ENCODE data around the gene CPT1B.
"Not testable (repeated sequence)": the region's sequence is repeated elsewhere in the genome, so short reads cannot be mapped to it uniquely, and the experiment has no call there.

Gene CPT1B

DNA sequence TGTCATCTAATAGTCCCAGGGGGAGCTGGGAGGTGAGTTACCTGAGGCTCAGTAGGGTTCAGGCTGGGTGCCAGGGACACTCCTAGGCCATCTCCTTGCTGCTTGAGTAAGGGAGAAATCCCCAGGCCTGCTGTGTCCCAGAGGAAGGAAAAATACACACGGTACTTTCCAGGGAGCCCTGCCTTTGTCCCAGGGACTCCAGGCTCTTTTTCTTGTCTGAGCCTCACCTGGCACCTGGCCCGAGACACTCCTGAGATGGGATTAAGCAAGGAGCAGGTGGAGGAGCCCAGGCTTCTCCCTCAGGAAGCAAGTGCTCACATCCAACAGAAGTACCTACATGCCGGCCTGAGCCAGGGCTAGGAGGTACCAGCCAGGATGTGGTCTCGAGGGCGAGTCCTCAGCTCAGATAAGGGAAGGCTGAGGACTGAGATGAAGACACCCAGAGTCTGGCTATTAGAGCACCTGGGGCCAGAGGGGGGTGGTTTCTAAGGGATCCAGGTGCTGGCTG, 33.4 kb downstream of the CPT1B start:
- Histone ChIP-seq H3K9ac (ENCODE audit: low read depth, low read length) (no peak overlapping the region), H2AFZ (ENCODE audit: low read depth, low read length) (no peak overlapping the region)

DNA sequence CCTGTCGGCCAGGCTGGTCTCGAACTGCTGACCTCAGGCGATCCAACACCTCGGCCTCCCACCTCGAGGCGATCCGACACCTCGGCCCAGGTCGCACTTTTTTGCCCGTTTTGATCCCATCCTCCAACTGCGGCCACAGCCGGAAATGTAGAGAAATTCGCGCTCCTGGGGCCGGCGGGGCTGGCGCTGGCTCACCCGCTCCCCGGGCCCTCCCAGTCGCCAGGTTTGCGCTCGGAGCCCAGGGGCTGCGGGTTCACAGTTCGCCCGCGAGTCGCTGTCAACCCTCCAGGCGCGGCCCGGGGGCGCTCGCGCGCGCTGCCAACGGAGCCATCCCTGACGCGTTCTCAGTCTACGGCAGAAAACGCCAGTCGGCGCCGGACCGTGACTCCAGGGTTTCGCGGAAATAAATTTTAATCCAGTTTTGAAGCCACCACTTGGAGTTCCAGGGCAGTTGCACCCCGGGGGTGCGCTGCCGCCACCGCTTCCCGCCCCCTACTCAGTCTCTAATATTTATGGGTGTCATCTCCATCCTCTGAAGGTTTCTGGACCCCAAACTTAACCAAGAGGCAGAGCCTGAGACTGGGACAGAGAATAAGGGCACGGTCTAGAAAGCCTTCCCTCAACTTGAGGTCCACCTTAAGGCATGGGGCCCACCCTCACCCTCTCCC, 34.0 kb downstream of the CPT1B start:
- Histone ChIP-seq H3K4me2 (ENCODE audit: insufficient read depth, low read length) (peak overlapping the region; percentile 47), H2AFZ (ENCODE audit: low read depth, low read length) (no peak overlapping the region), H3K9me3 (ENCODE audit: insufficient read depth, low read length, severe bottlenecking) (no peaks in the 10 kb centered on the region), H3K4me3 (ENCODE audit: low read depth in 1 of 2, low read length in 2 of 2) (no peak overlapping the region), H3K27ac (ENCODE audit: low read length) (no peak overlapping the region), H3K4me1 (ENCODE audit: insufficient read depth, low read length) (peaks cover 21% of the 10 kb centered on the region), H3K27me3 (ENCODE audit: insufficient read depth, low read length, poor library complexity) (peaks cover 13% of the 10 kb centered on the region), H3K79me2 (ENCODE audit: insufficient read depth, low read length) (no peaks in the 10 kb centered on the region), H3K36me3 (ENCODE audit: insufficient read depth, low read length) (no peaks in the 10 kb centered on the region), H3K9ac (ENCODE audit: low read depth, low read length) (no peak overlapping the region), H4K20me1 (ENCODE audit: insufficient read depth, low read length) (peaks cover 7% of the 10 kb centered on the region)
- peak; percentile 9 for TF ChIP-seq EZH2 (IDR thresholded peaks at IDR 0.05; ENCODE audit: borderline replicate concordance, low read depth, low read length, severe bottlenecking)
- peak; percentile 61 for TF ChIP-seq CTCF (IDR thresholded peaks at IDR 0.05; ENCODE audit: borderline replicate concordance, extremely low read depth, low read length, poor library complexity, severe bottlenecking)
- DNase-seq (peak; percentile 73), ATAC-seq (ENCODE audit: insufficient read depth, low read depth) (peak; percentile 86)

More for the DNA sequence above, 33.4 kb downstream of the CPT1B start:
- peaks cover 13% of the 10 kb centered on the region for H3K27me3 ChIP-seq (ENCODE audit: insufficient read depth, low read length, poor library complexity)
- no peaks in the 10 kb centered on the region for H3K36me3 ChIP-seq (ENCODE audit: insufficient read depth, low read length)
- ATAC-seq (ENCODE audit: insufficient read depth, low read depth) (peak; percentile 29; the same call in 1 of the 3 replicates), DNase-seq (peak; percentile 37)
- peaks cover 7% of the 10 kb centered on the region for H4K20me1 ChIP-seq (ENCODE audit: insufficient read depth, low read length)
- H3K9me3 ChIP-seq (ENCODE audit: insufficient read depth, low read length, severe bottlenecking), result no peaks in the 10 kb centered on the region
- no peak overlapping the region for H3K27ac ChIP-seq (ENCODE audit: low read length)
- TF ChIP-seq CTCF (IDR thresholded peaks at IDR 0.05; ENCODE audit: borderline replicate concordance, extremely low read depth, low read length, poor library complexity, severe bottlenecking), result no peak
- TF ChIP-seq EZH2 (IDR thresholded peaks at IDR 0.05; ENCODE audit: borderline replicate concordance, low read depth, low read length, severe bottlenecking), result no peak
- peak overlapping the region; percentile 47 for H3K4me2 ChIP-seq (ENCODE audit: insufficient read depth, low read length)
- peaks cover 21% of the 10 kb centered on the region for H3K4me1 ChIP-seq (ENCODE audit: insufficient read depth, low read length)
- H3K79me2 ChIP-seq (ENCODE audit: insufficient read depth, low read length), result no peaks in the 10 kb centered on the region
- no peak overlapping the region for H3K4me3 ChIP-seq (ENCODE audit: low read depth in 1 of 2, low read length in 2 of 2)

- H3K4me1 ChIP-seq (ENCODE audit: insufficient read depth, low read length), result peaks cover 21% of the 10 kb centered on the region
- DNase-seq, result no peak
These were observed 35.8 kb downstream of the CPT1B start for GRCh38 chr22:50542416-50542927.

GRCh38 chr22:50541667-50542026, 36.6 kb downstream of the CPT1B start:
- H2AFZ ChIP-seq (ENCODE audit: low read depth, low read length); H3K4me3 ChIP-seq (ENCODE audit: low read depth in 1 of 2, low read length in 2 of 2); H3K9me3 ChIP-seq (ENCODE audit: insufficient read depth, low read length, severe bottlenecking); H3K4me2 ChIP-seq (ENCODE audit: insufficient read depth, low read length); H3K27ac ChIP-seq (ENCODE audit: low read length); H3K9ac ChIP-seq (ENCODE audit: low read depth, low read length); H3K36me3 ChIP-seq (ENCODE audit: insufficient read depth, low read length); H3K79me2 ChIP-seq (ENCODE audit: insufficient read depth, low read length); DNase-seq; ATAC-seq (ENCODE audit: insufficient read depth, low read depth); H4K20me1 ChIP-seq (ENCODE audit: insufficient read depth, low read length): not testable (repeated sequence)
- Histone ChIP-seq H3K27me3 (ENCODE audit: insufficient read depth, low read length, poor library complexity) (peaks cover 13% of the 10 kb centered on the region), H3K4me1 (ENCODE audit: insufficient read depth, low read length) (peaks cover 21% of the 10 kb centered on the region)

More at GRCh38 chr22:50542416-50542927, 35.8 kb downstream of the CPT1B start:
- H3K9me3 ChIP-seq (ENCODE audit: insufficient read depth, low read length, severe bottlenecking), result no peaks in the 10 kb centered on the region
- TF ChIP-seq EZH2 (IDR thresholded peaks at IDR 0.05; ENCODE audit: borderline replicate concordance, low read depth, low read length, severe bottlenecking) (no peak), CTCF (IDR thresholded peaks at IDR 0.05; ENCODE audit: borderline replicate concordance, extremely low read depth, low read length, poor library complexity, severe bottlenecking) (no peak)
- no peaks in the 10 kb centered on the region for H3K36me3 ChIP-seq (ENCODE audit: insufficient read depth, low read length)
- H2AFZ ChIP-seq (ENCODE audit: low read depth, low read length), result no peak overlapping the region
- no peak overlapping the region for H3K4me3 ChIP-seq (ENCODE audit: low read depth in 1 of 2, low read length in 2 of 2)
- no peak for ATAC-seq (ENCODE audit: insufficient read depth, low read depth)
- H3K27me3 ChIP-seq (ENCODE audit: insufficient read depth, low read length, poor library complexity), result peaks cover 13% of the 10 kb centered on the region
- no peaks in the 10 kb centered on the region for H3K79me2 ChIP-seq (ENCODE audit: insufficient read depth, low read length)
- H3K4me2 ChIP-seq (ENCODE audit: insufficient read depth, low read length), result no peak overlapping the region
- H4K20me1 ChIP-seq (ENCODE audit: insufficient read depth, low read length), result peaks cover 7% of the 10 kb centered on the region
- no peak overlapping the region for H3K9ac ChIP-seq (ENCODE audit: low read depth, low read length)
- no peak overlapping the region for H3K27ac ChIP-seq (ENCODE audit: low read length)

Measured in DND-41 (cell line).